ENCODE data around the gene HIPK2. TPM values are rescaled to one million over a fixed set of nuclear protein-coding genes. Genes with fewer than 3 reads are reported as not detected.

Gene HIPK2
- total and polyA plus RNA-seq, 8 donors, result 3.4 to 103 (median 38.6) TPM

- 56 to 75% (median 72%) methylated on average over 8 of the region's 8 CpGs for WGBS, 5 donors
- TF ChIP-seq POLR2AphosphoS5 (IDR thresholded peaks at IDR 0.05), result peak in 2 of 3 donors; percentile 53 to 54
- no peak for TF ChIP-seq POLR2A (IDR thresholded peaks at IDR 0.05)
- intact Hi-C loops (cut with DNase I; ENCODE audit: low total_unique reads), result no loop called here
Observed at GRCh38 chr7:139823959-139824521, 46.2 kb upstream of the HIPK2 start.

GRCh38 chr7:139822855-139823254 lies 45.1 kb upstream of the HIPK2 start:
- intact Hi-C loops (cut with DNase I; ENCODE audit: low total_unique reads), result no loop called here
- H3K4me1 ChIP-seq, result peaks cover 0 to 14% (median 8%) of the 10 kb centered on the region in 4 donors
- no peaks in the 10 kb centered on the region for H3K27me3 ChIP-seq
- H3K36me3 ChIP-seq, result no peaks in the 10 kb centered on the region
- no peak overlapping the region for H3K27ac ChIP-seq
- TF ChIP-seq POLR2AphosphoS5 (IDR thresholded peaks at IDR 0.05), result no peak
- TF ChIP-seq POLR2A (IDR thresholded peaks at IDR 0.05), result no peak
- no peak for TF ChIP-seq EP300 (IDR thresholded peaks at IDR 0.05)
- TF ChIP-seq CTCF (IDR thresholded peaks at IDR 0.05), result no peak
- H3K4me3 ChIP-seq, result no peak overlapping the region
- 94 to 98% (median 97%) methylated on average over 9 of the region's 9 CpGs for WGBS, 5 donors
- H3K9me3 ChIP-seq, result no peaks in the 10 kb centered on the region
- no peak for DNase-seq

More at GRCh38 chr7:139823959-139824521, 46.2 kb upstream of the HIPK2 start:
- peak in 1 of 2 donors; percentile 54 for DNase-seq
- Histone ChIP-seq H3K27ac (peak overlapping the region in 4 of 5 donors; percentile 35 to 62 (median 51)), H3K36me3 (no peaks in the 10 kb centered on the region), H3K4me1 (peaks cover 3 to 19% (median 6%) of the 10 kb centered on the region in 4 donors), H3K27me3 (no peaks in the 10 kb centered on the region), H3K9me3 (no peaks in the 10 kb centered on the region), H3K4me3 (no peak overlapping the region)

GRCh38 chr7:139821349-139822105 lies 43.7 kb upstream of the HIPK2 start:
- DNase-seq, result no peak
- Histone ChIP-seq H3K4me1 (peaks cover 0 to 24% (median 11%) of the 10 kb centered on the region in 4 donors), H3K9me3 (no peaks in the 10 kb centered on the region), H3K27ac (no peak overlapping the region), H3K4me3 (no peak overlapping the region), H3K36me3 (no peaks in the 10 kb centered on the region), H3K27me3 (no peaks in the 10 kb centered on the region)
- intact Hi-C loops (cut with DNase I; ENCODE audit: low total_unique reads), result no loop called here
- no peak for TF ChIP-seq CTCF (IDR thresholded peaks at IDR 0.05)
- TF ChIP-seq EP300 (IDR thresholded peaks at IDR 0.05), result no peak
- TF ChIP-seq POLR2AphosphoS5 (IDR thresholded peaks at IDR 0.05), result no peak
- 83 to 86% (median 84%) methylated on average over 14 of the region's 14 CpGs for WGBS, 5 donors

- Histone ChIP-seq H3K4me1 (peaks cover 0 to 16% (median 10%) of the 10 kb centered on the region in 4 donors), H3K27ac (no peak overlapping the region), H3K27me3 (no peaks in the 10 kb centered on the region), H3K9me3 (no peaks in the 10 kb centered on the region), H3K4me3 (no peak overlapping the region), H3K36me3 (no peaks in the 10 kb centered on the region)
- 87 to 95% (median 89%) methylated on average over 4 of the region's 4 CpGs for WGBS, 5 donors
- intact Hi-C loops (cut with DNase I; ENCODE audit: low total_unique reads), result no loop called here
- no peak for DNase-seq
- TF ChIP-seq CTCF (IDR thresholded peaks at IDR 0.05) (no peak), EP300 (IDR thresholded peaks at IDR 0.05) (no peak), POLR2AphosphoS5 (IDR thresholded peaks at IDR 0.05) (no peak), POLR2A (IDR thresholded peaks at IDR 0.05) (no peak)
Observed at GRCh38 chr7:139820089-139820488, 42.3 kb upstream of the HIPK2 start.

Data from stomach (tissue), 9 donors.